ENCODE data around the gene CELF2.

Gene CELF2

GRCh38 chr10:11231285-11231684 is 213.6 kb downstream of the CELF2 start:
- no peak for DNase-seq

- DNase-seq, result no peak
Observed at GRCh38 chr10:11232222-11232961, 214.7 kb downstream of the CELF2 start.

- no peak for DNase-seq
Observed at GRCh38 chr10:11234857-11235531, 217.3 kb downstream of the CELF2 start.

- DNase-seq, result no peak
Observed at GRCh38 chr10:11235771-11236170, 218.1 kb downstream of the CELF2 start.

GRCh38 chr10:11236234-11236633 is 218.6 kb downstream of the CELF2 start:
- DNase-seq, result no peak

GRCh38 chr10:11237571-11237970 is 219.9 kb downstream of the CELF2 start:
- DNase-seq, result no peak

GRCh38 chr10:11238893-11239292 is 221.2 kb downstream of the CELF2 start:
- DNase-seq, result no peak

GRCh38 chr10:11240641-11241040 is 223.0 kb downstream of the CELF2 start:
- DNase-seq, result no peak

- DNase-seq, result peak; percentile 83
Observed at GRCh38 chr10:11242443-11243387, 225.0 kb downstream of the CELF2 start.

GRCh38 chr10:11243425-11244222 is 226.0 kb downstream of the CELF2 start:
- no peak for DNase-seq

GRCh38 chr10:11245095-11245479 is 227.4 kb downstream of the CELF2 start:
- no peak for DNase-seq

GRCh38 chr10:11245510-11245909 is 227.8 kb downstream of the CELF2 start:
- DNase-seq, result no peak

- no peak for DNase-seq
Observed at GRCh38 chr10:11245981-11246590, 228.4 kb downstream of the CELF2 start.

- no peak for DNase-seq
Observed at GRCh38 chr10:11246752-11247467, 229.2 kb downstream of the CELF2 start.

- DNase-seq, result no peak
Observed at GRCh38 chr10:11249152-11249807, 231.6 kb downstream of the CELF2 start.

- DNase-seq, result no peak
Observed at GRCh38 chr10:11249808-11250195, 232.1 kb downstream of the CELF2 start.

GRCh38 chr10:11250304-11250703 is 232.6 kb downstream of the CELF2 start:
- DNase-seq, result no peak

GRCh38 chr10:11252887-11253286 is 235.2 kb downstream of the CELF2 start:
- no peak for DNase-seq

- no peak for DNase-seq
Observed at GRCh38 chr10:11253385-11254002, 235.8 kb downstream of the CELF2 start.

GRCh38 chr10:11255156-11255555 is 237.5 kb downstream of the CELF2 start:
- no peak for DNase-seq

Measured in right hindlimb (tissue), 1 donor.